Mucosa of descending colon (tissue), 3 donors: ENCODE results near the gene CARTPT. TPM values are rescaled to one million over a fixed set of nuclear protein-coding genes. Genes with fewer than 3 reads are reported as not detected.

Experiments used
- ATAC-seq: fragments of 200-7000 bp; cut with Tn5 transposase; one replicate; pipeline ENCODE4 v1.9.1; 2020; ENCODE audit warnings: mild to moderate bottlenecking, moderate library complexity
- DNase-seq, 3 donors: peaks; one replicate each; pipeline ENCODE4 v3.0.0-alpha.2; 2020
- H3K36me3 ChIP-seq: fragments of 200-600 bp; one replicate; pipeline ENCODE4 v1.8.0; 2021; ENCODE audit warnings: low read depth, mild to moderate bottlenecking
- H3K4me1 ChIP-seq: fragments of 200-600 bp; one replicate; pipeline ENCODE4 v1.8.0; 2021; ENCODE audit warnings: low read depth, mild to moderate bottlenecking
- H3K4me3 ChIP-seq: fragments of 200-600 bp; one replicate; pipeline ENCODE4 v1.8.0; 2021; ENCODE audit warnings: mild to moderate bottlenecking
- H3K9me3 ChIP-seq: fragments of 200-600 bp; one replicate; pipeline ENCODE4 v1.8.0; 2021; ENCODE audit warnings: mild to moderate bottlenecking
- CTCF ChIP-seq: fragments of 200-600 bp; IDR thresholded peaks from one replicate; pipeline ENCODE4 v1.8.0; 2022; ENCODE audit warnings: antibody characterized with exemption, mild to moderate bottlenecking
- intact Hi-C, 2 donors: fragments of 100-400 bp; cut with DNase I in 1 of 2; cut with micrococcal nuclease in 1 of 2; formaldehyde crosslinking; loops; one replicate each; pipeline versions ENCODE4 v1.11.0 to v1.11.1; 2022; cut with DNase I, micrococcal nuclease
- total RNA-seq, 3 donors: library from RNA; stranded (reverse); fragmentation: NEBNext Ultra II Directional in 2 of 3; extraction: Animal tissue kit (Norgen Biotek cat#: 25700) in 2 of 3; gene quantifications; one replicate each; pipeline versions ENCODE4 v1.2.1 to v1.2.4, GENCODE V29; 2021 to 2023
- donor health status: DM: no; HTN: no; CAD: no; lungs with moderate emphysema.
- donor health status: DM: no; HTN: no; CAD: no.
- donor health status: DM: no; HTN: yes; CAD: no.

Gene CARTPT
- total RNA-seq, 3 donors from 2014 or later, result 14.0 TPM; not detected in 2

- TF ChIP-seq CTCF, result no peak
- Histone ChIP-seq H3K4me1 (no peaks in the 10 kb centered on the region), H3K4me3 (no peak overlapping the region), H3K9me3 (no peaks in the 10 kb centered on the region), H3K36me3 (no peaks in the 10 kb centered on the region)
- DNase-seq, result no peak
- intact Hi-C loops, result no loop called here
- no peak for ATAC-seq
Observed at GRCh38 chr5:71762826-71763225, 43.8 kb downstream of the CARTPT start.

DNA sequence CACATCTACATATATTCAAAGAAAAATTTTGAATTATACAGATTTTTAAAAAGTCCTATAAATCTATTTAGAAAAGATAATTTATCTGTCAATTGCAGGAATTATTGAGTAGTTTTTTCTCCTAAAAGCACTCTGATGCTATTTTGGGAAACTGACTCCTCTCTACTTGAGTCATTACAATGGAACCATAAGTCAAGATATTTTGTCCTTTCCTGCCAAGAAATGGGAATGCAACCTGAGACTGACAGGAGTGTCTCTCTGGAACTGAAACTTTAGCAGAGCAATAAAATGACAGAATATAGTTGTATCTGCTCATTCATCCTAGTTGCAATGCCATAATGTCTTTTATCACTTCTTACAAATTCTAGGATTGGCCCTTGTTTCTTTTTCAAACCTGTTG is 48.6 kb downstream of the CARTPT start:
- Histone ChIP-seq H3K4me1 (no peaks in the 10 kb centered on the region), H3K4me3 (no peak overlapping the region), H3K36me3 (no peaks in the 10 kb centered on the region), H3K9me3 (no peaks in the 10 kb centered on the region)
- TF ChIP-seq CTCF, result no peak
- no peak for DNase-seq
- intact Hi-C loops, result no loop called here
- no peak for ATAC-seq

GRCh38 chr5:71769287-71769686 is 50.2 kb downstream of the CARTPT start:
- Histone ChIP-seq H3K36me3 (no peaks in the 10 kb centered on the region), H3K4me3 (no peak overlapping the region), H3K9me3 (no peaks in the 10 kb centered on the region), H3K4me1 (no peaks in the 10 kb centered on the region)
- DNase-seq (no peak), ATAC-seq (no peak)
- intact Hi-C loops, result no loop called here
- no peak for TF ChIP-seq CTCF

GRCh38 chr5:71770381-71770780 is 51.3 kb downstream of the CARTPT start:
- TF ChIP-seq CTCF, result no peak
- intact Hi-C loops, result no loop called here
- H3K36me3 ChIP-seq, result no peaks in the 10 kb centered on the region
- no peak overlapping the region for H3K4me3 ChIP-seq
- no peak for DNase-seq
- no peaks in the 10 kb centered on the region for H3K4me1 ChIP-seq
- ATAC-seq, result no peak
- H3K9me3 ChIP-seq, result no peaks in the 10 kb centered on the region

Other genes with a start within 250 kb of the CARTPT start
- gene MCCC2, start 131.9 kb upstream of the CARTPT start, total RNA-seq, result 10 to 100 TPM; 32.3 to 63.8 (median 54.0) TPM